Ammon's horn (tissue), 1 donor: ENCODE data around the gene DACT2.

Source experiments
- DNase-seq: peaks from one replicate; pipeline ENCODE4 v3.0.0-alpha.2; 2016; ENCODE audit warnings: low spot score

Gene DACT2

GRCh38 chr6:168352096-168352495 lies 32.5 kb upstream of the DACT2 start:
- DNase-seq: no peak

- no peak for DNase-seq
Observed at GRCh38 chr6:168349718-168350210, 30.2 kb upstream of the DACT2 start.

GRCh38 chr6:168348186-168348585 lies 28.6 kb upstream of the DACT2 start:
- DNase-seq: no peak

GRCh38 chr6:168347615-168348014 lies 28.0 kb upstream of the DACT2 start:
- DNase-seq: no peak

- DNase-seq: no peak
Observed at GRCh38 chr6:168347053-168347452, 27.5 kb upstream of the DACT2 start.

- no peak for DNase-seq
Observed at GRCh38 chr6:168345896-168346754, 26.5 kb upstream of the DACT2 start.

GRCh38 chr6:168345266-168345665 lies 25.7 kb upstream of the DACT2 start:
- DNase-seq: no peak

GRCh38 chr6:168344338-168344737 lies 24.8 kb upstream of the DACT2 start:
- DNase-seq: no peak

GRCh38 chr6:168343239-168344150 lies 23.9 kb upstream of the DACT2 start:
- DNase-seq: no peak

GRCh38 chr6:168342636-168343035 lies 23.1 kb upstream of the DACT2 start:
- no peak for DNase-seq

GRCh38 chr6:168341280-168341900 lies 21.8 kb upstream of the DACT2 start:
- DNase-seq: no peak

GRCh38 chr6:168340819-168341218 lies 21.2 kb upstream of the DACT2 start:
- DNase-seq: no peak

GRCh38 chr6:168338777-168339176 lies 19.2 kb upstream of the DACT2 start:
- no peak for DNase-seq

- DNase-seq: no peak
Observed at GRCh38 chr6:168336967-168337366, 17.4 kb upstream of the DACT2 start.

GRCh38 chr6:168333989-168334388 lies 14.4 kb upstream of the DACT2 start:
- DNase-seq: no peak

- no peak for DNase-seq
Observed at GRCh38 chr6:168333491-168333890, 13.9 kb upstream of the DACT2 start.

- DNase-seq: no peak
Observed at GRCh38 chr6:168333039-168333438, 13.5 kb upstream of the DACT2 start.

- no peak for DNase-seq
Observed at GRCh38 chr6:168332020-168332419, 12.4 kb upstream of the DACT2 start.

- no peak for DNase-seq
Observed at GRCh38 chr6:168331058-168331457, 11.5 kb upstream of the DACT2 start.

- DNase-seq: no peak
Observed at GRCh38 chr6:168330403-168330802, 10.8 kb upstream of the DACT2 start.

GRCh38 chr6:168328086-168328485 lies 8.5 kb upstream of the DACT2 start:
- no peak for DNase-seq
